ENCODE measurements around the gene IL17RC. TPM values are rescaled to one million over a fixed set of nuclear protein-coding genes. Genes with fewer than 3 reads are reported as not detected.

Gene IL17RC
- total RNA-seq, 4 donors from 2014 or later, result 61.1 to 74.4 (median 67.1) TPM

GRCh38 chr3:9944271-9944670, 27.4 kb downstream of the IL17RC start:
- 96% methylated on average over 11 of the region's 11 CpGs; no CpG with 5 or more reads in 1 of the 2 donors for WGBS, 2 donors (ENCODE audit: low coverage in 1 of 2)
- Histone ChIP-seq H3K4me3 (no peak overlapping the region), H3K27ac (no peak overlapping the region), H3K36me3 (no peaks in the 10 kb centered on the region), H3K27me3 (no peaks in the 10 kb centered on the region), H3K4me1 (peaks cover 3 to 22% (median 13%) of the 10 kb centered on the region in 4 donors), H3K9me3 (no peaks in the 10 kb centered on the region)
- intact Hi-C loops (cut with DNase I; ENCODE audit: low total_unique reads), result loop anchor here (10.0 kb wide), 1 partner anchor 81 kb away; the partner anchor contains the start of gene FANCD2
- DNase-seq, result no peak
- TF ChIP-seq EP300 (IDR thresholded peaks at IDR 0.05; ENCODE audit: low read depth) (no peak), CTCF (IDR thresholded peaks at IDR 0.05) (no peak), POLR2AphosphoS5 (IDR thresholded peaks at IDR 0.05) (no peak), POLR2A (IDR thresholded peaks at IDR 0.05) (no peak)
- in situ Hi-C loops (cut with MboI; ENCODE audit: low pct_ligation_motif_present in 1 of 4, low pct_unique_long_range_greater_than_20kb in 1 of 4, low sequenced_read_pairs in 3 of 4), result no loop called here

GRCh38 chr3:9945358-9945757, 28.5 kb downstream of the IL17RC start:
- intact Hi-C loops (cut with DNase I; ENCODE audit: low total_unique reads), result loop anchor here (10.0 kb wide), 1 partner anchor 79 kb away; the partner anchor contains the start of gene FANCD2

GRCh38 chr3:9946112-9947024, 29.5 kb downstream of the IL17RC start:
- in situ Hi-C loops (cut with MboI; ENCODE audit: low pct_ligation_motif_present in 1 of 4, low pct_unique_long_range_greater_than_20kb in 1 of 4, low sequenced_read_pairs in 3 of 4) (no loop called here), intact Hi-C loops (cut with DNase I; ENCODE audit: low total_unique reads) (loop anchor here (1.0 to 10.0 kb wide), 2 partner anchors 78 to 84 kb away; partner anchors contain the start of gene FANCD2)
- peak overlapping the region; percentile 39 to 58 (median 57) for H3K4me3 ChIP-seq
- H3K4me1 ChIP-seq, result peaks cover 3 to 22% (median 13%) of the 10 kb centered on the region in 4 donors
- peak overlapping the region; percentile 74 to 94 (median 90) for H3K27ac ChIP-seq
- peak; percentile 64 for TF ChIP-seq POLR2A (IDR thresholded peaks at IDR 0.05)
- no peak for TF ChIP-seq EP300 (IDR thresholded peaks at IDR 0.05; ENCODE audit: low read depth)
- TF ChIP-seq POLR2AphosphoS5 (IDR thresholded peaks at IDR 0.05), result peak; percentile 53 to 80 (median 78)
- peak; percentile 41 to 83 (median 69) for TF ChIP-seq CTCF (IDR thresholded peaks at IDR 0.05)
- H3K9me3 ChIP-seq, result no peaks in the 10 kb centered on the region
- no peaks in the 10 kb centered on the region for H3K36me3 ChIP-seq
- DNase-seq, result peak; percentile 91
- H3K27me3 ChIP-seq, result no peaks in the 10 kb centered on the region
- 14% methylated on average over 69 of the region's 90 CpGs; no CpG with 5 or more reads in 1 of the 2 donors for WGBS, 2 donors (ENCODE audit: low coverage in 1 of 2)

More at GRCh38 chr3:9945358-9945757, 28.5 kb downstream of the IL17RC start:
- WGBS, 2 donors (ENCODE audit: low coverage in 1 of 2), result 77 to 84% methylated on average over 8 to 10 of the region's 10 CpGs
- Histone ChIP-seq H3K27me3 (no peaks in the 10 kb centered on the region), H3K9me3 (no peaks in the 10 kb centered on the region), H3K36me3 (no peaks in the 10 kb centered on the region), H3K4me3 (no peak overlapping the region), H3K4me1 (peaks cover 3 to 22% (median 13%) of the 10 kb centered on the region in 4 donors), H3K27ac (peak overlapping the region in 1 of 4 donors; percentile 89)
- TF ChIP-seq POLR2AphosphoS5 (IDR thresholded peaks at IDR 0.05), result no peak
- no peak for TF ChIP-seq CTCF (IDR thresholded peaks at IDR 0.05)
- no peak for TF ChIP-seq POLR2A (IDR thresholded peaks at IDR 0.05)
- no peak for TF ChIP-seq EP300 (IDR thresholded peaks at IDR 0.05; ENCODE audit: low read depth)
- DNase-seq, result no peak
- in situ Hi-C loops (cut with MboI; ENCODE audit: low pct_ligation_motif_present in 1 of 4, low pct_unique_long_range_greater_than_20kb in 1 of 4, low sequenced_read_pairs in 3 of 4), result no loop called here

Measured in transverse colon (tissue), 4 donors.